Loucy (cell line): Measurements from ENCODE around the gene RRP1.

Source experiments
- EZH2phosphoT487 ChIP-seq: fragments of 200-600 bp; IDR thresholded peaks from 2 replicates; pipeline ENCODE4 v1.6.1; 2018; ENCODE audit warnings: antibody characterized with exemption, mild to moderate bottlenecking, moderate library complexity, borderline replicate concordance
- TF ChIP-seq, protein P1 (sequence below): fragments of 200-600 bp; sonication (generic); conservative IDR thresholded peaks from 2 replicates; pipeline ENCODE4 v1.5.1; 2014; ENCODE audit warnings: mild to moderate bottlenecking, antibody characterized with exemption, low read length

- TF ChIP-seq, protein P1, sequence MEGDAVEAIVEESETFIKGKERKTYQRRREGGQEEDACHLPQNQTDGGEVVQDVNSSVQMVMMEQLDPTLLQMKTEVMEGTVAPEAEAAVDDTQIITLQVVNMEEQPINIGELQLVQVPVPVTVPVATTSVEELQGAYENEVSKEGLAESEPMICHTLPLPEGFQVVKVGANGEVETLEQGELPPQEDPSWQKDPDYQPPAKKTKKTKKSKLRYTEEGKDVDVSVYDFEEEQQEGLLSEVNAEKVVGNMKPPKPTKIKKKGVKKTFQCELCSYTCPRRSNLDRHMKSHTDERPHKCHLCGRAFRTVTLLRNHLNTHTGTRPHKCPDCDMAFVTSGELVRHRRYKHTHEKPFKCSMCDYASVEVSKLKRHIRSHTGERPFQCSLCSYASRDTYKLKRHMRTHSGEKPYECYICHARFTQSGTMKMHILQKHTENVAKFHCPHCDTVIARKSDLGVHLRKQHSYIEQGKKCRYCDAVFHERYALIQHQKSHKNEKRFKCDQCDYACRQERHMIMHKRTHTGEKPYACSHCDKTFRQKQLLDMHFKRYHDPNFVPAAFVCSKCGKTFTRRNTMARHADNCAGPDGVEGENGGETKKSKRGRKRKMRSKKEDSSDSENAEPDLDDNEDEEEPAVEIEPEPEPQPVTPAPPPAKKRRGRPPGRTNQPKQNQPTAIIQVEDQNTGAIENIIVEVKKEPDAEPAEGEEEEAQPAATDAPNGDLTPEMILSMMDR: no peak
- no peak for TF ChIP-seq EZH2phosphoT487
Observed at GRCh38 chr21:43771698-43772424, 17.5 kb upstream of the RRP1 start.
